Ovary (tissue), 9 donors: Measurements from ENCODE around the gene XKR7. TPM values are rescaled to one million over a fixed set of nuclear protein-coding genes. Genes with fewer than 3 reads are reported as not detected.

Source experiments
- DNase-seq, 5 donors: peaks; one replicate each; pipeline ENCODE4 v3.0.0-alpha.2; 2019 to 2020
- H3K27ac ChIP-seq, 2 donors: fragments of 200-600 bp; one replicate each; pipeline versions ENCODE4 v1.5.1 to v1.8.0; 2019 to 2022
- H3K27me3 ChIP-seq: fragments of 200-600 bp; one replicate; pipeline ENCODE4 v1.8.0; 2022
- H3K36me3 ChIP-seq: fragments of 200-600 bp; sonication (generic); one replicate; pipeline ENCODE4 v1.5.1; 2019
- H3K4me1 ChIP-seq: one replicate; pipeline ENCODE4 v1.8.1; 2013; ENCODE audit warnings: mild to moderate bottlenecking, moderate library complexity; ENCODE audit not compliant: insufficient read depth
- H3K4me3 ChIP-seq: fragments of 200-600 bp; sonication (generic); one replicate; pipeline ENCODE4 v1.5.1; 2017
- H3K9me3 ChIP-seq, 2 donors: fragments of 200-600 bp in 1 of 2; sonication (generic) in 1 of 2; one replicate each; pipeline versions ENCODE4 v1.5.1 to v1.8.1; 2013 to 2019; ENCODE audit warnings: mild to moderate bottlenecking in 1 of 2, moderate library complexity in 1 of 2
- CTCF ChIP-seq, 3 donors: fragments of 450-650 bp in 2 of 3; fragments of 200-600 bp in 1 of 3; IDR thresholded peaks; one replicate each; pipeline versions ENCODE4 v1.5.1 to v1.8.0; 2016 to 2022; ENCODE audit warnings: antibody characterized with exemption in 3 of 3, mild to moderate bottlenecking in 1 of 3
- EP300 ChIP-seq: sonication (generic); formaldehyde crosslinking; IDR thresholded peaks from one replicate; pipeline ENCODE4 v1.6.1; 2017; ENCODE audit warnings: antibody characterized with exemption
- POLR2A ChIP-seq: fragments of 450-650 bp; IDR thresholded peaks from one replicate; pipeline ENCODE4 v1.6.1; 2017; ENCODE audit warnings: antibody characterized with exemption, mild to moderate bottlenecking, moderate library complexity
- WGBS, 3 donors: extraction: QIAGEN DNeasy Blood & Tissue Kit in 1 of 3; methylation state at CpG; one replicate each; pipeline versions ENCODE4 v1.1.5 to v1.1.7; 2013 to 2017; 5-methylcytosine and 5-hydroxymethylcytosine counted together
- intact Hi-C, 4 donors: fragments of 100-400 bp; cut with DNase I; formaldehyde crosslinking; loops; one replicate each; pipeline versions ENCODE4 v1.11.0 to v1.15.1; 2022 to 2023
- polyA plus RNA-seq, 2 donors: library from polyadenylated mRNA; stranded (reverse); fragments of 200-250 nt in 1 of 2; fragments of 350-450 nt in 1 of 2; fragmentation: Illumina TruSeq in 1 of 2; extraction: RNeasy Lipid Tissue Mini Kit (QIAGEN cat#74804) in 1 of 2; gene quantifications; one replicate each; pipeline ENCODE4 v1.2.3, GENCODE V29; 2013 to 2014
- total RNA-seq, 7 donors: library from RNA; depleted of rRNA in 2 of 7; stranded (reverse); fragments of >200 nt in 2 of 7; fragmentation: NEBNext Ultra II Directional in 3 of 7; extraction: Animal tissue kit (Norgen Biotek cat#: 25700) in 3 of 7; gene quantifications; one replicate each; pipeline versions ENCODE4 v1.1.0 to v1.2.4, GENCODE V29; 2016 to 2023
- donor health status: DM: no; HTN: no; CAD: no; lungs with moderate emphysema.
- donor health status: DM: no; HTN: no; CAD: no.
- donor health status: Bipolar disorder and iron deficiency.
- donor health status: DM: yes; HTN: yes; CAD: no.
- donor health status: DM: no; HTN: no; CAD: no.
- donor health status: DM: yes; HTN: yes; CAD: no.

Gene XKR7
- total and polyA plus RNA-seq, 9 donors = not detected

GRCh38 chr20:31992086-31992485 is 24.1 kb downstream of the XKR7 start:
- TF ChIP-seq EP300 (no peak), CTCF (IDR thresholded peaks at IDR 0.05) (no peak), POLR2A (no peak)
- intact Hi-C loops = no loop called here
- H3K4me1 ChIP-seq = no peaks in the 10 kb centered on the region
- no peak overlapping the region for H3K4me3 ChIP-seq
- no peaks in the 10 kb centered on the region for H3K9me3 ChIP-seq
- no peak overlapping the region for H3K27ac ChIP-seq
- no peaks in the 10 kb centered on the region for H3K36me3 ChIP-seq
- 60 to 84% (median 72%) methylated on average over 2 of the region's 2 CpGs for whole genome bisulfite sequencing, 3 donors
- H3K27me3 ChIP-seq = no peaks in the 10 kb centered on the region
- no peak for DNase-seq

- intact Hi-C loops = no loop called here
- H3K9me3 ChIP-seq = no peaks in the 10 kb centered on the region
- H3K36me3 ChIP-seq = no peaks in the 10 kb centered on the region
- H3K27ac ChIP-seq = no peak overlapping the region
- no peak overlapping the region for H3K4me3 ChIP-seq
- H3K4me1 ChIP-seq = no peaks in the 10 kb centered on the region
- no peaks in the 10 kb centered on the region for H3K27me3 ChIP-seq
- no peak for DNase-seq
- TF ChIP-seq EP300 (no peak), CTCF (IDR thresholded peaks at IDR 0.05) (no peak), POLR2A (no peak)
- WGBS, 3 donors = 94 to 96% (median 94%) methylated on average over 16 to 18 of the region's 18 CpGs
Measured at GRCh38 chr20:31996996-31997395, 29.0 kb downstream of the XKR7 start.

- TF ChIP-seq EP300 (no peak), POLR2A (no peak), CTCF (IDR thresholded peaks at IDR 0.05) (no peak)
- no peaks in the 10 kb centered on the region for H3K4me1 ChIP-seq
- H3K4me3 ChIP-seq = no peak overlapping the region
- intact Hi-C loops = no loop called here
- WGBS, 3 donors = 52 to 76% (median 75%) methylated on average over 2 of the region's 2 CpGs
- H3K27ac ChIP-seq = no peak overlapping the region
- H3K36me3 ChIP-seq = no peaks in the 10 kb centered on the region
- DNase-seq = no peak
- H3K27me3 ChIP-seq = no peaks in the 10 kb centered on the region
- no peaks in the 10 kb centered on the region for H3K9me3 ChIP-seq
Measured at GRCh38 chr20:31998246-31998645, 30.3 kb downstream of the XKR7 start.

GRCh38 chr20:32003325-32003724 is 35.4 kb downstream of the XKR7 start:
- H3K9me3 ChIP-seq = no peaks in the 10 kb centered on the region
- no peak for DNase-seq
- 64 to 77% (median 64%) methylated on average over 2 of the region's 2 CpGs for WGBS, 3 donors
- no peaks in the 10 kb centered on the region for H3K27me3 ChIP-seq
- H3K4me1 ChIP-seq = no peaks in the 10 kb centered on the region
- intact Hi-C loops = no loop called here
- H3K4me3 ChIP-seq = no peak overlapping the region
- no peak for TF ChIP-seq CTCF (IDR thresholded peaks at IDR 0.05)
- TF ChIP-seq POLR2A = no peak
- TF ChIP-seq EP300 = no peak
- no peak overlapping the region for H3K27ac ChIP-seq
- H3K36me3 ChIP-seq = no peaks in the 10 kb centered on the region

- DNase-seq = no peak
- intact Hi-C loops = no loop called here
- TF ChIP-seq POLR2A (no peak), EP300 (no peak), CTCF (IDR thresholded peaks at IDR 0.05) (no peak)
- Histone ChIP-seq H3K9me3 (no peaks in the 10 kb centered on the region), H3K4me1 (no peaks in the 10 kb centered on the region), H3K27me3 (no peaks in the 10 kb centered on the region), H3K27ac (no peak overlapping the region), H3K36me3 (no peaks in the 10 kb centered on the region), H3K4me3 (no peak overlapping the region)
Measured at GRCh38 chr20:32004963-32005362, 37.0 kb downstream of the XKR7 start.
